Hepatocyte (in vitro differentiated cells): ENCODE measurements around the gene DDX56.

ENCODE experiments used
- EZH2 ChIP-seq: fragments of 200-600 bp; sonication (generic); IDR thresholded peaks from 2 replicates; pipeline ENCODE4 v1.6.1; 2016; ENCODE audit warnings: antibody characterized with exemption, mild to moderate bottlenecking, borderline replicate concordance
- EZH2phosphoT487 ChIP-seq: fragments of 200-600 bp; sonication (generic); IDR thresholded peaks from one replicate; pipeline ENCODE4 v1.6.1; 2018; ENCODE audit warnings: antibody characterized with exemption, mild to moderate bottlenecking, low read depth, moderate library complexity; ENCODE audit not compliant: unreplicated experiment, severe bottlenecking
- TF ChIP-seq, protein P1 (sequence below): fragments of 200-600 bp; sonication (generic); IDR thresholded peaks from 2 replicates; pipeline ENCODE4 v1.5.1; 2016; ENCODE audit warnings: antibody characterized with exemption, mild to moderate bottlenecking; ENCODE audit not compliant: poor library complexity

DNA sequence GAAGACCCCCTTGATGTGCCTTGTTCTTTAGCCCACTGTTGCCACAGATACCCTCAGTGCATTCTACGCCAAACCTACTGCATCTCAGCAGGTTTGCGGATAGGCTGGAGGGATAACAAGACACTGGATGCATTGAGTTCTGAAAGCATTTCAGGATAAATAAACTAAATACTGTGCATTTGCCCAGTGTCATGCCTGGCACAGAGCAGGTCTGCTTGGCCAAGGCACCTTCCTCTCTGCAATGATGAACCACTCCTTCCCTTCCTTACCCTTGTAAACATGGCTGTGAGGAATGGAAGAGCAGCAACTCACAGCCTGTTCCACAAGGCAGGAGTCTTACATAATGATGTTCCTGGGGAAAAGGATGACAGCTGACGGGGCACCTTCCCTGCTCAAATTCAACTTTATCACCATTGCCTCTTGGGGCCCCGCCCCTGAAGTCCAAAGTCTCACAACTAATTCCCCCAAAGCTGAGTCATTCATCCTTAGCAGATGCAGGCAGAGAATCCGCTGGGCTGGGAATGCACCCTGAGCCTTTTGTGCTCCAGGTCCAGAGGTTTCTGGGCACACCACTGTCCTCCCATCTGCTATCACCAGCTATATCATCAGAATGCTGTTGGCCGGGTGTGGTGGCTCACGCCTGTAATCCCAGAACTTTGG is 11.6 kb downstream of the DDX56 start:
- TF ChIP-seq, protein P1, sequence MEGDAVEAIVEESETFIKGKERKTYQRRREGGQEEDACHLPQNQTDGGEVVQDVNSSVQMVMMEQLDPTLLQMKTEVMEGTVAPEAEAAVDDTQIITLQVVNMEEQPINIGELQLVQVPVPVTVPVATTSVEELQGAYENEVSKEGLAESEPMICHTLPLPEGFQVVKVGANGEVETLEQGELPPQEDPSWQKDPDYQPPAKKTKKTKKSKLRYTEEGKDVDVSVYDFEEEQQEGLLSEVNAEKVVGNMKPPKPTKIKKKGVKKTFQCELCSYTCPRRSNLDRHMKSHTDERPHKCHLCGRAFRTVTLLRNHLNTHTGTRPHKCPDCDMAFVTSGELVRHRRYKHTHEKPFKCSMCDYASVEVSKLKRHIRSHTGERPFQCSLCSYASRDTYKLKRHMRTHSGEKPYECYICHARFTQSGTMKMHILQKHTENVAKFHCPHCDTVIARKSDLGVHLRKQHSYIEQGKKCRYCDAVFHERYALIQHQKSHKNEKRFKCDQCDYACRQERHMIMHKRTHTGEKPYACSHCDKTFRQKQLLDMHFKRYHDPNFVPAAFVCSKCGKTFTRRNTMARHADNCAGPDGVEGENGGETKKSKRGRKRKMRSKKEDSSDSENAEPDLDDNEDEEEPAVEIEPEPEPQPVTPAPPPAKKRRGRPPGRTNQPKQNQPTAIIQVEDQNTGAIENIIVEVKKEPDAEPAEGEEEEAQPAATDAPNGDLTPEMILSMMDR: no peak
- TF ChIP-seq EZH2: no peak
- no peak for TF ChIP-seq EZH2phosphoT487
